ENCODE data around the gene THSD4. TPM values are rescaled to one million over a fixed set of nuclear protein-coding genes. Genes with fewer than 3 reads are reported as not detected.

THSD4 gene
- total and polyA plus RNA-seq, 7 donors = 0.21 to 3.1 (median 1.8) TPM

GRCh38 chr15:71110405-71111180 is 4.7 kb upstream of the THSD4 start:
- 91 to 94% (median 92%) methylated on average over 13 of the region's 13 CpGs for WGBS, 3 donors
- ATAC-seq (no peak), DNase-seq (no peak)
- no peaks in the 10 kb centered on the region for H3K4me1 ChIP-seq
- no peak for TF ChIP-seq CTCF (IDR thresholded peaks at IDR 0.05)
- no peaks in the 10 kb centered on the region for H3K9me3 ChIP-seq
- no peaks in the 10 kb centered on the region for H3K36me3 ChIP-seq (ENCODE audit: insufficient read depth in 1 of 2, low read depth in 1 of 2)
- intact Hi-C loops (cut with DNase I) = loop anchor here in 1 of 2 donors (5.0 kb wide), 1 partner anchor 332 kb away; no protein-coding TSS in a partner anchor
- H3K27me3 ChIP-seq (ENCODE audit: insufficient read depth in 3 of 3, low read length in 2 of 3) = no peaks in the 10 kb centered on the region
- no peak overlapping the region for H3K27ac ChIP-seq
- H3K4me3 ChIP-seq = no peak overlapping the region

- Histone ChIP-seq H3K36me3 (ENCODE audit: insufficient read depth in 1 of 2, low read depth in 1 of 2) (no peaks in the 10 kb centered on the region), H3K9me3 (no peaks in the 10 kb centered on the region), H3K4me1 (no peaks in the 10 kb centered on the region), H3K27me3 (ENCODE audit: insufficient read depth in 3 of 3, low read length in 2 of 3) (no peaks in the 10 kb centered on the region), H3K27ac (no peak overlapping the region), H3K4me3 (no peak overlapping the region)
- WGBS, 3 donors = 81 to 91% (median 83%) methylated on average over 1 of the region's 1 CpG
- ATAC-seq = no peak
- no peak for TF ChIP-seq CTCF (IDR thresholded peaks at IDR 0.05)
- no peak for DNase-seq
- intact Hi-C loops (cut with DNase I) = loop anchor here in 1 of 2 donors (5.0 kb wide), 1 partner anchor 331 kb away; no protein-coding TSS in a partner anchor
Observed at GRCh38 chr15:71111181-71111565, 4.1 kb upstream of the THSD4 start.

DNA sequence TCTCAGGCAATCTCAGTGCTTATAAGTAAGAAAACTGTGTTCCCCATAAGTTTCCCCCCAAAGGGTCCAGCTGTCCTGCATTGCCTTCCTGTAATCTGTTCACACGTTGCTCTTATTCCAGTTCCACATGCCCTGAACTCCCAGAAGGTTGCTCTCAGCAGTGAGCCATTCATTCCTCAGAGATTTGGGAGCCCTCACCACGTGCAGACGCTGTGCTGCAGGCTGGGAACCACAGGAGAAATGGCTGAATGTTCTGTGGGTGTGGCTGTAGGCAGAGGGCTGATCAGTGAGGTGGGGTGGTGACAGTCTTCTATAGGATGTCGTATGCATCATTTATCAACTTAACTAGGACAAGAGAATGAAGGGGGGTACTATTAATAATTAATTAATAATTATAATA is 3.3 kb upstream of the THSD4 start:
- no peak for TF ChIP-seq CTCF (IDR thresholded peaks at IDR 0.05)
- H3K9me3 ChIP-seq = no peaks in the 10 kb centered on the region
- H3K4me1 ChIP-seq = no peaks in the 10 kb centered on the region
- DNase-seq (no peak), ATAC-seq (no peak)
- no peaks in the 10 kb centered on the region for H3K36me3 ChIP-seq (ENCODE audit: insufficient read depth in 1 of 2, low read depth in 1 of 2)
- H3K27me3 ChIP-seq (ENCODE audit: insufficient read depth in 3 of 3, low read length in 2 of 3) = no peaks in the 10 kb centered on the region
- no peak overlapping the region for H3K27ac ChIP-seq
- 47 to 58% (median 58%) methylated on average over 4 of the region's 4 CpGs for WGBS, 3 donors
- intact Hi-C loops (cut with DNase I) = loop anchor here in 1 of 2 donors (5.0 kb wide), 1 partner anchor 330 kb away; no protein-coding TSS in a partner anchor
- H3K4me3 ChIP-seq = no peak overlapping the region

DNA sequence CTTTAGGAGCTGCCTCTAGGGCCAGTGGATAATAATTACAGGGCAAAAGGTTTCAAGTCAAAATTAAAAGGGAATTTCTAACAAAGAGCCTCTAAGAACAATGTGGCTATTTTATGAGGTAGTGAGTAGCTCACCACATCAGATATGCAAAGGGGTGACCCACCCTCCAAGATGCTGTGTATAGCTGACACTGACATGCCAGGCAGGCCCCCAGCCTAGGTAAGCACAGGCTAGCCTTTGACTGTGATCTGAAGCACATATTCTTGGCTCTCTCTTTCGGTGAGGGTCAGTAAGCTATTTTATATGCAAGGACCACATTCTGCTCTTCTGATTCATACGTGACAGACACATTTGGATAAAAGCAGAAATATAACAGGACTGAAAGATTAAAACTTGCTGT is 2.8 kb upstream of the THSD4 start:
- no peak for ATAC-seq
- TF ChIP-seq CTCF (IDR thresholded peaks at IDR 0.05) = no peak
- no peak for DNase-seq
- no peaks in the 10 kb centered on the region for H3K36me3 ChIP-seq (ENCODE audit: insufficient read depth in 1 of 2, low read depth in 1 of 2)
- no peaks in the 10 kb centered on the region for H3K4me1 ChIP-seq
- H3K27ac ChIP-seq = no peak overlapping the region
- H3K27me3 ChIP-seq (ENCODE audit: insufficient read depth in 3 of 3, low read length in 2 of 3) = no peaks in the 10 kb centered on the region
- H3K4me3 ChIP-seq = no peak overlapping the region
- H3K9me3 ChIP-seq = no peaks in the 10 kb centered on the region
- 88 to 95% (median 91%) methylated on average over 2 of the region's 2 CpGs for WGBS, 3 donors
- intact Hi-C loops (cut with DNase I) = loop anchor here in 1 of 2 donors (5.0 kb wide), 1 partner anchor 330 kb away; no protein-coding TSS in a partner anchor
